HG02973 (cell line): ENCODE measurements around the gene PAK5.

Experiments used
- ATAC-seq: cut with Tn5 transposase; IDR thresholded peaks from one replicate; pipeline ENCODE4 v1.9.1; 2021; ENCODE audit warnings: moderate library complexity; ENCODE audit not compliant: unreplicated experiment

The PAK5 gene

DNA sequence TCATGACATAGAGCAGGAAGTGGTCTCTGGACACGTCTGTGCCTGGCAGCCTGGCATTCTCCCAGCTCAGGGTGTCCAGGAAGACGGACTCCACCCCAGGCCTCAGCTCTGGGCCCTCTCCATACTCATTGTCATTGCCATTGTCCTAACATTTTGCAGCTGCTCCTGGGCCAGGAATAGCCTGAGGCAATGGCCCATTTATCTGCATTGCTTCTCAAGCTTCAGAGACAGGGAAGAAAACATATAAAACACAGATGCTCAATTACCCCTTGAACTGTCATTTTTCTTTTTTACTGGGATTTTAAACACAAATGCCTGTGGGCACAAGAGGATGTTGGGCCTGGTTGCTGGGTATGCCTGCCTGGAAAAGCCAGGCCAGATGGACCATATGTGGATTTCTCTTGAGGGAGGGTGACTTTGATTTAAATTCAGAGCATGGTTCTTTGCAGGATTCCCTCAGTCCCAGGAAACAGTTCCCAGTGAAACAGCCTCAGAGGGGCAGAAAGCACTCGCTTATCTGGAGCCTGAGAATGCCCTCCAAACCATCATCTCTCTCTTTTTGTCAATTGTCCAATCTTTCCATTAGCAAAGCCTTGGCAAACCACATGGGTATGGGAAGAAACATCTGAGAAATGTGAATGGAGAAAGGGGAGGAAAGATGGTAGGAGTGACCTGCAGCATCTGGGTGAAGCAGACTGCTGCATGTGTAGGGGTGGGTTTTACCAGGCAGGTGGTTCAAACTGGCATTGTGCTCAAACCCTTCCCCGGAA lies 306.6 kb downstream of the PAK5 start:
- no peak for ATAC-seq

DNA sequence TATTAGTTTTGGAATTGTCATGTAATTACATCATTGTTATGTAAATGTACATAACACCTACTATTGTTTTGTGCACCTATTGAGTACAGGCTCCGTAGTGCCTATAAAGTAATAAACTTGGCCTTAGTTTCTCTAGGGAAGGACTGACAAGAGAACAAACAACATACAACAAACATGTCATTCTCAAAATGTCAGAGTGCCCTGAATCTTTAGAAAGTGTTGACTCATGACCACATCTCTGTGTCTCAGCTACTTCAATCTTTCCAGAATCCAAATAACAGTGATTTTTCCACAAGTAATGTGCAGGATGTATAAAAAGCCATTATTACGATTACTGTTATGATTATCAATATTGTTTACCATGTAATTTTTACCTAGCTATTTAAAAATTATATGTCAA lies 307.3 kb downstream of the PAK5 start:
- ATAC-seq = no peak

DNA sequence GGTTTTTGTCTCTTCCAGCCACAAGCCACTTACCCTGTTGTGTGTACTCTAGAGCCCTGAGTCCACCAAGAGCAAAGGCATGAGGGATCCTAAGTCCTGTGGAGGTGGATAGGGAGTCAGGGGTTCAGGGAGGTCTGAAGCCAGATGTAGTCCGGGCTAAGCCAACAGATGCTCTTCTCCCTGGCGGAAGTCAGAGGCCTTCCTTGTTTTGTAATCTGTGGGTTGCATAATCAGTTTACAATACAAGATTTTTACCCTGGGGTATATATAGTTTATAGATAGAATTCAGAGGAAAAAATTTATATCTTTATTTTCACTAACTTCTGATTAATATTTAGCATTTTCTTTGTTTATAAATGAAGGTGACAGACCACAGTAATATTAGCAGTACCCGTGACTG lies 315.2 kb downstream of the PAK5 start:
- no peak for ATAC-seq

DNA sequence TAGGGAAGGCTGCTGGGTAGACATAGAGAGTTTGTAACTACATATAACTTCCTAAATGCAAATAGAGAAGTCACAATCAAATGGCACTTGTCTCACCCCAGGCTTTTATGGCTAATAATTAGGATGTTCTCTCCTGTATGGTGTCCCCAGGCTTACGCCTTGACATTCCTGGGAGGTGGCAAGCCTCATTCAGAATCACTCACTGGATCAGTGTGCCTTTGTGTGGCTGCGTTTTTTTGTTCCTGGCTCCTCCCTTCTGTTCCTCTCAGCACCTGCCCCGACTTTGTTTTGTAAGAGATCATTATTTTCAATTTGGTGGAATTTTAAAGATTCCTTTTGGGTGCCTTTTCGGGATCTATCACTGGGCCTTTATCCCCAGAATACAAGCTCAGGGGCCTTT lies 318.8 kb downstream of the PAK5 start:
- no peak for ATAC-seq

DNA sequence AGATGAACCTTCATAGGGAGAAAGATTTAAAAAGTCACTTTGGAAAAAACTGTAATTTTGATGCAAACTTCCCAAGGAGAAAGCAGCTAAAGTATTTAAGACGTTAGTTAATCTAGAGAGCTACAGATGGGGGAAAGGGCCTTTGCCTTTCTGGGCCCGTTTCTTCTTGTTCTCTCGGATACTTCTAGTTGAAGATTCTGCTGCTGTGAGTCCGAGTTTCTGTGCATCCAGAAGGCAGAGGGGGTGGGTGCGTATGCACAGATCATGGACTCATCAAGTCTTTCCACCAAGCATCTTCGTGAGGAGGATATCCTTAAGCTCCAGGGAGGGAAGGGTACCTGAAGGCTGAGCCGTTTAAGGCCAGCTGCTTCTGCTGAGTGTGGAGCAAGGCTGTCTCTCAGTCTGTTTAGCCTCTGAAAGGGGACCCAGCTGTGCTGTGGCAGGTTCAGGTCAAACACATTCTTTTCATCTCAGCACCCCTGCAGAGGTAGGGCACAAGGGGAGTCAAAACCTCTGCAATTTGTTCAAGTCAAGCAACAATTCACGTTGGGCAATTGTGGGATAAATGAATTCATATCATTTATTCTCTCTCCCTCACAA lies 320.2 kb downstream of the PAK5 start:
- no peak for ATAC-seq

DNA sequence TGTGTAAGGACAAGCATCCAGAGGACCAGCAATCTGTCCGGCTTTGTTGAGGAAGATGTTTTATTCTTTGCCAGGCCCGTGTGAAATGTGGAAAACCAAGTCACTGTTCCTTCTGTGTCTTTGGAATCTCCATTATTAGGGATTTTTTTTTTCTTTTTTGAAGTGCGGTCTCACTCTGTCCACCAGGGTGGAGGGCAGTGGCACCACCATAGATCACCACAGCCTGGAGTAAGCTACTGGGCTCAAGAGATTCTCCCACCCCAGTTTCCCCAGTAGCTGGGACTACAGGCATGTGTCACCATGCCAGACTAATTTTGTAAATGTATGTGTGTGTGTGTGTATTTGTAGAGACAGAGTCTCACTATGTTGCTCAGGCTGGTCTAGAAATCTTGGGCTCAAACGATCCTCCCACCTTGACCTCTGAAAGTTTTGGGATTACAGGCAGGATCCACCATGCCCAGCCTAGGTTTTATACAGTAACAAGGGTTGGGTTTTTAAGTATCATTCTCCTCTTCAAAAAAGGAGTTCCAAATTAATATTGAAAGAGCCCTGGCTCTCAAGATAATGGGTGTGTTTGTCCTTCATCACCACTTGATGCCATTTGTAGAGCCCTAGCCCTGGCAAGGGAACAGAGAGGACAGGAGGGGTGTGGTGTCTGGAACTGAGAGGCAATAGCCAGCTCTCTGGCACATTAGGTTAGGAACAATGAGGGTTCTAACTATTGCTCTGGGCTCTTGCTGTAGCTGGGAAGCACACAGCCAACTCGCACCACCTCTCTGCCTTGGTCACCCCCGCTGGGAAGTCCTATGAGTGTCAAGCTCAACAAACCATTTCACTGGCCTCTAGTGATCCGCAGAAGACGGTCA lies 321.3 kb downstream of the PAK5 start:
- ATAC-seq = no peak

DNA sequence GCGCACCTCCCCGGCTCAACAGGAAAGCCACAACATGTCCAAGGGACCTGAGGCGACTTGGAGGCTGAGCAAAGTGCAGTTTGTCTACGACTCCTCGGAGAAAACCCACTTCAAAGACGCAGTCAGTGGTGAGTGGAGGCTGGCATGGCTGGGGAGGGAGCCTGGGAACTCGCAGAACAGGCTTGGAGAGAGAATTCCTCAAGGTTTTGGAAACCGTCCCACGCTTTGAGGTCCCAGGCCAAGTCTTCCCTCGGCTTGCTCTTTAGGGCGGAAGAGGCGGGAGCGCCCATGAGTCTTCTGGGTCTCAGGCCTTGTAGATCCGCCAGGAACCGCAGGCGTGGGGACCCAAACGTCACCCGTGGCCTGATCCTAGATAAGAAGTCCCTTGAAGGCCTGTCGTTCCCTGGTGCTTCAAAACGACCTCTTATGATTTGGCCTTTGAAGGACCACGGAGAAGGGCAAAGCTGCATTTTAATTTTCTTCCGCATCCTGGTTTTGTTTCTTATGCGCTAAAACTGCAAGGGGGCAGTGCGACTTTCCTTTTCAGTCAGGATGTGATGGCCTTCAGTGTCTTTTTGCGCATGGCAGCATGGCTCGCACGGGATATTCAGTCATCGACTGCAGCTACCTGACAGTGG lies 322.5 kb downstream of the PAK5 start:
- peak; percentile 34 for ATAC-seq

DNA sequence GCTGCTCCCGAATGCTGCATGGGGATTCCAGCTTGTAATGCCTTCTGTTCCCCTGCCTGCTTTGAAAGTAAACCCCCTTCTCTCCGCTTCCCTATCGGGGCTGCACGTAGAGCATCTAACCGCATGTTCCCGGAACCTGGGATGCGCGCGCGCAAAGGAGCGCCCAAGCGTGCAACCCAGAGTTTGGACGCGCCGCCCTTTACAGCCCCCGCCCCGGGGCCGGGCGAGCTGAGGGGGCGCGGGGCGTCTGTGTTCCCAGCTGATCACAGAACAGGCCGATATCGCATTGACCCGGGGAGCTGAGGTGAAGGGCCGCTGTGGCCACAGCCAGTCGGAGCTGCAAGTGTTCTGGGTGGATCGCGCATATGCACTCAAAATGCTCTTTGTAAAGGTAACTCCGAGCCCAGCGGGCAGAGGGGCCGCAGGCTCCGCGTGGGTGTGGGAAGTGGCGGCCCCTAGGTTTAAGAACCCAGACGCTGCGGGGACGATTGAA lies 323.1 kb downstream of the PAK5 start:
- ATAC-seq = no peak

DNA sequence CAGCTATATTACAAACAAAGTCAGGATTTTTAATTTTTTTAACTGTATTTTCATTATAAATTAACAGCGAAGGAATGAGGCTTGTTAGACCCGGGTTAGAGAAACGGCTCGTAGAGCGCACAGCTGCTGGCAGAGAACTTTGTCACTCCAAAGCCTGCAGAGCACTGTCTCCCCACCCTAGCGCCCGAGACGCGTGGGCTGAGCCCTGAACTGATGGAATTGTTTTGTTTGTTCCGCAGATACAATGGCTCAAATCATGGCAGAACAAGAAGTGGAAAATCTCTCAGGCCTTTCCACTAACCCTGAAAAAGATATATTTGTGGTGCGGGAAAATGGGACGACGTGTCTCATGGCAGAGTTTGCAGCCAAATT lies 323.7 kb downstream of the PAK5 start:
- no peak for ATAC-seq

DNA sequence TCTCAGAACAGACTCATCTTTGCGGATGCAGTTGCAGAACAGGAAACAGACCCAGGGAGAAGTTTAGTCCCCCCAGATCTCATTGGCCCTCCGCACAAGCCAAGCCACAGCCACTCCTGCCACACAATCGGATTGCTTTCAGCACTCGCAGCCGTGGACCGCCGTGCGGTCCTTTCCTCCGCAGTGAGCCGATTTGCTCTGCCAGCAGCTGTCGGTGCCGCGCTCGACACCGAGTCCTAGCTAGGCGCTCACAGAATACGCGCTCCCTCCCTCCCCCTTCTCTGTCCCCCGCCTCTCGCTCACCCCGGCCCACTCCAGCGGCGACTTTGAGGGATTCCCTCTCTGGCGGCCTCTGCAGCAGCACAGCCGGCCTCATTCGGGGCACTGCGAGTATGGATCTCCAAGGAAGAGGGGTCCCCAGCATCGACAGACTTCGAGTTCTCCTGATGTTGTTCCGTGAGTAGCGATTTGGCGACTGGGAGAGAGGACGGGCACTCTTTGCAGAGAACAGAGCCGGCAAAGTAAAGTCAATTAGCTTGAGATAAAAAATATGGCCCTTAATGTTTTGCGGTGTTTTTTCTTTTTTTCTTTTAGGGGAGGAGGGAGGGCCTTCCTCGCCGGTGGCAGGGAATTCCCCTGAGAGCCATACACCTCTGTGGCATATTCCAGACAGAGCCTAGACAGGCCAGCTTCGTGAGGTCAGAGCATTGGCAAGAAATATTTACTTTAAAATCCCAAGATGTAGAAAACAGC lies 324.2 kb downstream of the PAK5 start, which contains the start of gene LAMP5:
TSS of gene LAMP5 (plus strand) at position 130 of the 753 bp plus-strand sequence. CDS start at position 393, 263 bp downstream.
- ATAC-seq = peak; percentile 48

DNA sequence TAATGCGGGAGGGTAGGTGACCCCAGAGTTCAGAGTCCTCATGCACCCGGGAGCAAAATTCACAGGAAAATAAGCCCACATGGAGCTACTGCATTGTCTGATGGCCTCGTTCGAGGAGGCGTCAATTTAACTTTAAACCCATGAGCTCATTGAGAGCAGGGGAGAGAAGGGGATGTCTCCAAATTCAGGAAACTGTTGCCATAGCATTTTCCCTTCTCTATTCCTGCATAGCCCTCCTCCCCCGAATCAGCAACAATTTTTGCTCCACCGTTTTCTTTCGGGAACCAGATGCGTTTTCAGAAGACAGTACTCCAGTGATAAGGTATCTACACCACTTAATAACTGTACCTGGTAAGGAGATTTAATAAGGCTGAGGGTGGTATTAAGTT lies 324.8 kb downstream of the PAK5 start:
- no peak for ATAC-seq

DNA sequence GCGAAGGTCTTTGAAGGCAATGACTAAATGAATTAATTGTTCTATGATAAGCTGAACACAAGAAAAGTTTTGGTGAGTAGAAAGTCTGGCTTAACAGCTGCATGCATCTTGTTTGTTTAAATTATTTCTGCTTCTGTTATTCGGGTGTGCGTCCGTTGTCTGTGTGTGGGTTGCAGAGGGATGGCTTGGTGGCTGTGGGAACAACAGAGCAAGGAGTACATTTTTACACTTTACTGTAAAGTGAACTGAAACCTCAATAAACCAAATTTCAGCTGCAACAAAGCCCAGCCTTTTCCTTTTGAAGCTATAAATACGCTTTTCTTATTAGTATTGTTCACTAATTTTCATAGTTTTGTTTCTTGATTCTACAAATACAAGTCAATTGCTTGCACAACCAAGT lies 328.0 kb downstream of the PAK5 start:
- ATAC-seq = no peak

DNA sequence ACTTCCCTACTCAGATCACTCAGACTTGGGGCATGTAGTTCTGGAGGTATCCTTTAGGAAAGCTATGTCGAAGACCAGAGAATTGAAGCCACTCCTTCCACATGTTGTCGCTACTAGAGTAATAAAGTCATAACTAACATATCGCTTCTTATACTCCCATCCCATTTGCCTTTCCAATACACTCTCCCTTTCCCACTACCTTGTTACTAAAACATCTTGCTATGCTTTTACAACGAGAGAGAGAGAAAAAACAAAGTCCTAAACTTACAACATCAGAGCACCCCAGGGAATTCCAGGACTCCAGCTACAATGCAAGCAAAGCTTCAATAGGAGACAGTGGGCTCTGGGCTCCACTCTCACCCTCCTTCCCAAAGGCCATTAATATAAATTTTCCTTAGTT lies 329.6 kb downstream of the PAK5 start:
- ATAC-seq = no peak

DNA sequence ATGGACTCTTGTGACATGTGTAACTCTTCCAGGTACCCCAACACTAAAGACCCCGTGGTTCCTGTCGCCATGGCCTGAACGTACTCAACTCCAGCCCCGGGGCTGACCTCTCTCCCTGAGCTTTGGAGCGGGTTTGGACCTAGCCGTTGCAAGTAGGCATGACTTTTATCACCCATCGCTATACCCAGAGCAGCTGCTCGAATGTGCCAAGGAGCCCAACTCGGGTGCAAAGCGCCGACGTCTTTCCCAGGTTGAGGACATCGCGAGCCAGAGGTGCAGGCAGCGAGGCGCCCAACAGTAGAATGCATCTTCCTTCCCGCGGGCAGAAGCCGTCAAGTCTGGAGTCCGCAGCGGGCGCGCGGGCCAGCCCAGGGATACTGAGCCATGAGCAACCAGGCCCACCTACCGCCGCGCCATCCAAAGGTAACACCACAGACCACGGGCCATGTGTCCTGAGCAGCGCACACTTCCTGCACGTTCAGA lies 330.1 kb downstream of the PAK5 start:
- ATAC-seq = no peak

DNA sequence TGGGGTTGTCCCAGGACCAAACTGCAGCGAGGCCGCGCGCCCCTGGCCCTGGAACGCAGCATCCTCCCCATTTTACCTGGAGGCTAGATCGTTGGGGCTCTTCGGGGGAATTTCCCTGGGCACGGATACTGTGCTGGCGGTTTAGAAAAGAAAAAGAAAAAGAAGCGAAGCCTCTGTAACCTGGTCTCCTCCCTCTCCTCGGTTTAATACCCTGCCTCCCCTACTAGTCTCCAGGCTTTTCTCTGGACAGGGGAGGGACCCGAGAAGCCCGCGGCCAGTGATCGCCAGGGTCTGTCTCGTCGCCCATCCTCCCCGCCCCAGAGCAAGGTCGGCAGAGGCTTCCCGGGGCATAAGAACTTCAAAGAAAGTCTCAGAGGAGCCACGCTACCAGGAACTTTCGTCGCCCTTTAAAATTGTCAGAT lies 330.6 kb downstream of the PAK5 start:
- no peak for ATAC-seq

DNA sequence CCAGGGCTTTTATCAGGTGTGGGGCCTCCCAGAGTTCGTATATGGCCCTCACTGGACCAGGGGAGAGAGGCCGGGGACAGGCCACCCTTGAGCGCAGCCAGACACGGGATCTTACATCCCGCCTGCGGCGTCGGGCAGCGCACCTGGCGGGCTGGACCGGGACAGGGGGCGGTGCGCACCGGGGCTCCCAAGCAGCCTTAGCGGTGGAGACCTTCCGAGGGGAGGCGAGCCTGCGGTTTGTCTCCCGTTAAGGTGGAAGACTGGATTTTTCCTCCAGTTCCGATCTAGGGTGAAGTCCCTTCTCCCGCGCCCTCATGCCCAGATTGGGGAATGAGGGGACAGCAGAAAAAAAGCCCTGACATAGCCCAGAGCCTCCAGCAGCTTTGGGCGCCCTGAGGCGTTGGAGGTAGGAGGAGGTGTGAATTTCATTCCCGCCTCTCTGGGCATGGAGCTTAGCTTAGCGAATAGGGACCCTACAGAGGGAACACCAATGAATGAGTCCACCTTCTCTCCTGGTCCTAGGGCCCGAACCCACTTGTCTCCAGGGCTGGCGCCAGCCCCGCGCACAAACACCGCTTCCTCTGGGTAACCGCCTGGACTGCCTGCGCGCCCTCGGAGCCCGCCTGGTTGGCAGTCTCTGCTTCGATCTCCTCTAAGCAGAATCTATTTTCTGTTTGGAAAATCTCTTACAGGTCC lies 331.2 kb downstream of the PAK5 start:
- ATAC-seq = no peak

DNA sequence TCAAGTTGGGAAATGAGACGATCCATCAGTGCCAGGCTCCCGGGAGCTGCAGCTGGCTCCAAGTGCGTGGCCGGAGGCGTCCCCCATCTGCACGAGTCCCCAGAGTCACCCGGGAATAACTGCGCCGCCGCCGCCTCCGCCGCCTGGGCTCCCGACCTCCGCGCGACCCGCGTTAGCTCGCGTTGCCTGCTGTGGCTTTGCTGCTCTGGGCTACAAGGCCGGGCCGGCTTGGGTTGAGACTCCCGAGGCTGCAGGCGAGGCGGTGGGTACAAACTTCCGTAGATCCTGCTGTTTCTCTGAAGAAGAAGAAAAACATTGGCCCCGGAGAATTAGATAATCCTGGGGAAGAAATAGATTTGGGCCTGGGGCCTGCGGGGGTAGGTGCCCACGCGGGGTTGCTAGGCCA lies 331.9 kb downstream of the PAK5 start:
- ATAC-seq = no peak

DNA sequence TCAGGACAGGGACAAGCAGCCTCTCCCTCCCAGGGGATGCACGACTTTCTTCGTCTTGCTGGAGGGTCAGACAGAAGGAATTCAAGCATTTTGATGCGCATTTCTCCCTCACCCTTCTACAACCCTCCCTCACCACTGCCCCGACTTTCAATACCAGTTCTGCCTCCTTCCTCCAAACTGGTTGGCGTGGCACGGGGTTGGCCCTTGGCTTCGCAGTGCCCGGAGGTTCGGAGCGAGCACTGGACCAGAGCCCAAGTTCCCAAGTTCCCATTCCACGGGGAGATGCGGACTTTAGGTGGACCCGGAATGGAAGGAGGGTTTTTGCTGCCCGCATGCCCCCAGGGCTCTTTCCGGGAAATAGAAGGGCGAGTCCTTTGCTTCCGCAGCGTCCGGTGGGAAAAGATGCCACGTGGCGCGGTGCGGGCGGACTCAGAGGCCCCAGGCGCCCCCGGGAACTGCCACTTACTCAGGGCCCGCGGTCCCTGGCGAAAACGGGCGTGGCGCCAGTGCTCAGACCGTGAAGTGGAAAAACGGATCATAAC lies 332.5 kb downstream of the PAK5 start:
- ATAC-seq = no peak

DNA sequence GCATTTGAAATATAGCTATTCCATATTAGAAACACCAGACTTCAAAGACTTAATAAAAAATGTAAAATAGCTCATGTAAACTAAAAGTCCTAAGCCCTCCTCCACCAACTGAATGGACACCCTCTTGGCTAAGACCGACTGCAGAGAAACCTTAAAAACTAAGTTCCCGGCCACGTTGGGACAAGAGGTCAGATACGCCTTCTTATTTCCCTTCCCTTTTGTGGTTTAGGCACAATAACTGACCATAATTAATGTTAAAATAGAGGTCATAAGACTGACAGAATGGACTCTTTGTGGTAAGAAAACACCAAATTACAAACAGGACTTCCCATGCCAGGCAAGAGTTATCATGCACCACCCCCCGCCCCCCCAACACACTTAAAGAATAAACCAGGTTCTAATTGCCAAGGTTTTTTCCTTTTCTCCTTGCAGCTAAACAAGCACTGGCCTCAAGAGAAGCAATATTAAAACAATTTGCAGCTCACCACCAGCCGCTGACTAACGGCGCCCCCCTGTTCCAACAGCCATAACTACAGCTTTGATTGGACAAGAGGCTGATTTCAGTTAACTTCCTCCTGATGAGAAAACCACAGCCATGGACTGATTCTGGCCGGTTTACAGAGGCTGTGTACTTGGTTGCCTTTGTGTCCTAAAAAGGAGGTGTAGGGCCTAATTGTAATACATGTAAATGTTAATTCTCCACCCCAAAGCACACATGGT lies 335.2 kb downstream of the PAK5 start:
- no peak for ATAC-seq
